HG03066 (cell line): Measurements from ENCODE around the gene CREB5.

Experiments used
- ATAC-seq: cut with Tn5 transposase; IDR thresholded peaks from one replicate; pipeline ENCODE4 v1.9.1; 2021; ENCODE audit warnings: low read depth; ENCODE audit not compliant: unreplicated experiment

CREB5 gene

DNA sequence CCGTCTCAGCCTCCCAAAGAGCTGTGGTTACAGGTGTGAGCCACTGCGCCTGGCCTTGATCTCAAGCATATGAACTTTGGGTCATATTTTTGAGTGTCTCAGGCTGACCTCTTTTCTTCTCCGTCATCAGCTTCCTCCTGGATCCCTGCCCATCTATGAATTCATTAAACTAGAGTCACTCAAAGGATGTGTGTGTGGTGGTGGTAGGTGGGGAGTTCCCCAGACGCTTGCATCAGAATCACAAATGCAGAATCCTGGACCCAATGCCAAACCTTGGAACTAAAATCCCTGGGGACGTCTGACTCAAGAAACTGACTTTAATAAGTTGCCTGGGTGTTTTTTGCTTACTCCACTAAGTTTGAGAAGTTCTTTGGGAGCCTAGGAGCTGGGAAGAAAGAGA lies 6.7 kb upstream of the CREB5 start:
- no peak for ATAC-seq

DNA sequence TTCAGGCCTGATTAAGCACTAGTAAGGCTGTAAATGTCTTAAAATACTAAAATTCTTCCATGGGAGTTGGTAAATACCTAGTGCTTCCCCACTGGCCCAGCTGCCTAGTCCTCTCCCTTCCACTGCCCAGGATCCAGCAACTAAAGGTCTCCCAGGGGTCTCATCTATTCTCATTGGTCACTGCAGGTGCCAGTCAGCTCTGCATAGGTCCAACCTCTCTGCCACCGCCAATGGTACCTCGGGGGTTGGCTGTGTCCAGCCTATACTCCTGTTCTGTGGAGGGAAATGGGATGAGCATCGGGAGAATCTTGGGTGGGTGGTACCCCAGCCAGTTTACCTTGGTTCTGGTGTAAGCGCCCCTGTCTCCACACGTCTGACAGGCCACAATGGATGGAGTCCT lies 6.1 kb upstream of the CREB5 start:
- ATAC-seq, result no peak

DNA sequence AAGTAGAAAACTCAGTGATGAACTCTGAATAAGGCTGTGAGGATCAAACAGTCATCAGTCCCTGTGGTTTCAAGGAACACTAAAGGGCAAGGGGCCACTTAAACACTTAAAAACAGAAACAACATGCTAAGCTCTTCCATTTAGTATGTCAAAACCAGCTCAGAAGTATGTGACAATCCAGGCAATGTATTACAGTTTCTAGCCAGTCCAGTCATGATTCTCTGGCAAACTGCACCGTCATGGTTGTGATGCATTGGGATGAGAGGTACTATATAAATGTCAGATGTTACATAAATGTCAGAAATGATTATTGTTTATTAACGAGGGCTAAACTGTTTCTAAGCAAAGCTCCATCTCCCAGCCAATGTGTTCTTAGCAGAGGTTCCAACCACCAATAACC lies 4.7 kb upstream of the CREB5 start:
- no peak for ATAC-seq

DNA sequence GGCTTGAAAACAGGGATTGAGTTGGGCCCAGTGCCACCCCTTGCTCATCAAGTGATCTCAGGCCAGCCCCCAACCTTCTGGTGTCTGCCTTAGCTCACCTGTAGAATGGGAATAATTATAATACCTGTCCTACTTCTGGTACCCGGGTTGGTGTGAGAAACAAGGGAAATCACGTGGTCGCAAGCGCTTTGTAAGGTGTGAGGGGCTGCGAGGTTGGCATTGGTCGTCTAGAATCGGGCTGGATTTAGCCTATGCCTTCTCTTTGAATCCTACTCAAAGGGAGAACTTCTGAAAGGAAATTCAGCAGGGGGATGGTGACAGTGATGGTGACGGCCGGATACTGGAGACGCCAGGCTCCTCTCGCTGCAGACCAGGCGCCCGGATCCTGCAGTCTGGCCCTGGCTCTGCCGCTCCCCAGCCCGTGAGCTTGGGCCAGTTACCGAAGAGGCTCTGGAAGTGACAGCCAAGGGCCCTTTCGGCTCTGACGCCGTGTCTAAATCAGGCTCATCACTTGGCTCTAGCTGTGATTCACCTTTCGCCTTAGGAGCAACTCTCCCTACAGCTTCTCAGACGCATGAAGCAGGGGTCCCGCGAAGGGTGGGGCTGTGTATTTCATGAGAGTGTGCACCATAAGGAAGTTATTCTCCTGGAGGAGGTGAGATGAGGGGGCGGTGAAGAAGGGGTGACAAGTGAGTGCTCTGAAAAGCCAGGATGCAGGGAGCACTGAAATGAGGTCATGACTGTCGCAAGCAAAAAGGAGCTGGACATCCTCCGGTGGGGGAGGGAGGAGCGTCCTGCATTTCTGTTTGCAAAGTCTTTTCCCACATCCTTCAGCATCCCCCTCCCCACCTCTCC lies 4.0 kb upstream of the CREB5 start:
- ATAC-seq, result no peak

DNA sequence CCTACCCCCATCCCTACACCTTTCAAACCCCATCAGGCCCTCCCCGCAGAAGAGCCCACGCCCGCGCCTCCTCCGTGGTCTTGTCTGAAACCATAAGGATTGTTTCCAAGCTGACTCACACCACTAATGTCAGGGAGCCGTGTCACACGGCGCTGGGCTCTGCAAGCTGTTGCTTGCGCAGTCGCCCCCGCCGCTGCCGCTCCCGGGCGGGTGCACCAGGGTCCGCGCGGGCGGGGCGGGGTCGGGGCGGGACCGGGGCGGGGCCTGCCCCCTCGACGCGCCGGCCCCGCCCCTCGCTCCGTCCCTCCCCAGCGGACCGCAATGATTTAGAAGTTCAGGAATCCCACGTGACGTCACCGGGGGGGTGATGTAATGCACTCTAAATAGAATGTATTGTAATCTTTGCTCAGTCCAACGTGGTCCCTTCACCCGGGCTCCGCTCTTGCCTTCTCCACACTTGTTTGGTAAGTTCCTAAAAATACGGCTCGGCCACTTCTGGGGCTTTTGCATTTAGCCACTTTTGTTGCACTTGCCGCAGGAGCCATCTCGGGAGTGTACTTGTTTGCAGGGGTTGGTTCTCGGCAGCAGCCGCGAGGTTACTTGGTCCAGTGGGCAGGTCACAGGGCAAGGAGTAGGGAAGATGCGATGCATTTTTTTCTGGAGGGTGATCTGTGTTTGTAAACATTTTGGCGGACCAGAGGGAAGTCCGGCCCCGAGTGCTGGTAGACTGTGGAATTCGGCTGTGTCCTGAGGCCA lies 3.2 kb upstream of the CREB5 start:
- no peak for ATAC-seq

DNA sequence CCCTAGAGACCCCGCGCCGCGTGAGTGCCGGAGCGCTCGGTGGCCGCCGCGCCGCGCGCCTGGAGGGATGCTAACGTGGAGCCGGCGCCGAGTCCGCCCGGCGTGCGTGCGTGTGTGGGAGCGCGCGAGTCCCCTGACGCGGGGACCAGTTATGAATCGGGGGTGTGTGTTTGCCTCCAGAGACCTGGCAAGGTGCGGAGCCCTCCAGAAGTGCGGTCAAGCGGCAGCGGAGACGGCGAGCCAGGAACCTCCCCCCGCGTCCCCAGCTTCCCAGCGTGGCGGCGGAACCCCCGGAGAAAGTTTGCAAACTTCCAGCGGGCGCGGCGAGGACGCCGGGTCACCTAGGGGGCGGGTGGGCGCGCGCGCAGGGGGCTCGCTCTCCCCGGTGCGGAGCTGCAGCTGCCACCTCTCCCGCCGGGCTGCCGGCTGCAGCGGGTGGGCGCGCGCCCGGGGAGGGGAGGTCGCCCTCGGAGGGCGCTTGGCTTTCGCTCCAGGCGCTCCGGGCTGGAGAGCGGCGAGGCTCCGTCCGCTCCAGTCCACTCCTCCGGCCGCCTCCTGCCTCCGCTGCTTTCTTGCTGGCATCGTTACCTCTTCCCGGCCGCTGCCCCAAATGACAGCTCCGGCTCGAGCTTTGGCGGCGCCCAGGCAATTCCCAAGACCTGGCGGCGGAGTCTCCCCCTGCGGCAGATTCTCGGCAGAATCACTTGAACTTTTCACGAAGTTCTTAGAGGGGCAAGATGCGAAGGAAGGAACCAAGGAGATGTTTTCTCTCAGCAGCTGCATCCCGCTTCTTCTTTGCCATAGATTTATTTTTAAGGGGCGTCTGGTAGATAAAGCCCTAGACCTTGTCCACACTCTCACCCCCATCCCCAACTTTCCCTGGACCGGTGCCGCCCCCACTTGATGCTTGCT lies 2.3 kb upstream of the CREB5 start:
- ATAC-seq, result no peak

DNA sequence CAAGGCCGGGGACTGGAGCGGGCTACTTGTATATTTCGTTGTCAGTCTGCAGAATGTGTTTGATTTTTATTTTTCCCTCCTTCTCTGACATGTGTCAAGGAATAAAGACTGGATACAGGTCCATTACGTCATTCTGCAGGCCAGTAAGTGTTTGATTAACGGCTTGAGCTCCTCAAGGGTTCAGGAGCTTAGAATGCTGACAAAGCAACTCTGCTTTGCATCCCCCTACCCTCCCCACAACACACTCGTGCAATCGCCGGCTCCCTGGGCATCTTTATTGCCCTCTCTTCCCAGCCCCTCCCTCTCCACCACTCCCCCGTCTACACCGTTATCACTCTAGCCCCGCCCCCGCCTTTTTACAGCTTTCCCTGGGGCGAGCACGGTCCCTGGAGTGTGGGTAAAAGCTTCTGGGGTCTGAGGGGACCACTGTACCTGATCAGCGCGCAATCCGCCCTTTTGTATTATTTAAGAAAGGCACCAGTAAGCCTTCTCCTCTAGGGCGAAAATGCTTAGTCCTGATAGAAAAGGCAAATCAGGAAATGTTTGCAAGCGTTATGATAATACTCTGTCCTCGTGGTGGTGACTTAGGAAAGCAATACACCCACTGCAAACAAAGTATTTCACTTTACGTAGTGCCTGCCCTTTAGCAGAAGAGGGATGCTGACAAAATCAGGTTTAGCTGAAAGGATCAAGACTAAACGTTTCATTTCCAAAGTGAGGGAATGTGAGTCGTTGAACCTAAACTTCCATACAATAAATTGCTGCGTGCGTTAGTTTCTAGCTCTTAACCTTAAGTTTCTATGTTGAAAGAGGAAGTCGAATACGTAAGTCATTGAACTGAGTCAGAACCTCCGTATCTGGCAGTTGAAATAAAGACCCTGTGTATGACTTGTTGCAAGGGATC lies 1.4 kb upstream of the CREB5 start:
- no peak for ATAC-seq

DNA sequence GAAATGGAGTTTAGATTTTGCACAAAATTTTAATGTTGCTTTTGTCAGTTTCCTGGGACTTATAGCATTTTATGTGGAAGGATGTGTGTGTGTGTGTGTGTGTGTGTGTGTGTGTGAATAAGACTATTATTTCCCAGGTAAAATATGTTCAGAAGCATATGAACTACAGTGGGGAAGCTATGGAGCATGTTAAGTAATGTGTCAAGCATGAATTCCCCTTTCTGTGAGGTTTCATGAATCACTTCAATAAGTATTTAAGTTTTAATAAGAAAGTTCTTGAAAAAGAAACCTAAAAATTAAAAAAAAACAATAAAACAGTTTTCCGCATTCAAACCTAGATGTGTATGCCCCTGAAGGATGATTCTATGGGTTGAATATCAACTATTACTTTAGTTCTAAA lies 693 bp downstream of the CREB5 start:
- no peak for ATAC-seq

DNA sequence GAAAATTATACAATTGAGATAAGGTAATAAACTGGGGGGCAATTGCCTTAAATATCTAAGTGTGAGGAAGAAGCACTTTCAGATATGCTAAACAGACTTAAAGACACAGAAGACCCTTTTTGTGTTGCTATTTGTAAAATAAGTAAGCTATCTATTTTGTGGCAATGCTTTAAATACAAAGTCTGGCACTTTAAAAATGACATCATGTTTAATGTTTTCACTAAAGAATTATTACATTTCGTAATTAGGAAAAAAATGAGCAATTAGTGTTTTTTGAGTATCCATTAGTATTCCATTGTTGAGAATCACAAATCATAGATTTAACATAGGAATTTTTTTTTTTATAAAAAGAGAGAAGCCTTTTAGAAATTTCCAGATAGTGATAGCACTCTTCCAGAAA lies 2.1 kb downstream of the CREB5 start:
- ATAC-seq, result no peak

DNA sequence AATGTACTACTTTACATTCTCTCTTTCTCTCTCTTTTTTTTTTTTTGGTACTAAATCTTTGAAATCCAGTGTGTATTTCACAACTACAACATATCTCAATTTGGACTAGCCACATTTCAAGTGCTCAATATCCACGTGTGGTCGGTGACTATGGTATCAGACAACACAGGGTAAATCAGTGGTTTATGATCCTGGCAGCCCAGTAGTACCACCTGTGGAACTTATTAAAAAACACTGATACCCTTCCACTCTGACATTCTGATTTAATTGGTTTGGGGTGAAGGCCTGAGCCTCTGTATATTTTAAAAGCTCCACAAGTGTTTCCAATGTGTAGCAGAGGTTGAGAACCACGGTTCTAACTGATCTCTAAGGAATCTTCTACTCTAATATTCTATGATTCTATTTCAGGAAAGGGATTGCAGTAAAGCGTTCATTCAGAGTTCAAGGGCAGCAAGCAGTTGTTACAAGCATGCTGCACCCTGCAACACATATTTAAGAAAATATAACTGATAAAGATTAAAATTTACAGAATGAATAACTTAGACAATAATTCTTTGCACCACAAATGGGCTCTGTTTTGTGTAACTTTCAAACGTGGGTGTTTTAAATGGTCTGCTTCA lies 5.1 kb downstream of the CREB5 start:
- no peak for ATAC-seq

DNA sequence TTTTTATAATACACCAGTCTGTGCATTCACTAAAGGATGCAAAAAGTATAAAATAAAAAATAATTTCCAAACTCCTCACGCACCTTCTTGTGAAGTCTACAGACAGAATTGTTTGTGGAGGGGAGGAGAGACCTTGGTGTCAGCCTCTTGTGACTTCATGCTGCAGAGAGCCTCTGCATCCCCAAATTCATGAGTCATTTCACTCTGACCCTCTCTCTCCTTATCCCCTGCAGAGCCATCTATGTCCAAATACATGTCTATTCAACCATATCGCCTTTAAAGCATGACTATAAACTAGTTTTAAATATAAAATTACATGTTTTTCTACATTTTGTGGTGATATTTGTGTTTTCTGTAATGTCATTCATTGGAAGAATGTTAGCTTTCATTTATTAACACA lies 6.0 kb downstream of the CREB5 start:
- ATAC-seq, result no peak

DNA sequence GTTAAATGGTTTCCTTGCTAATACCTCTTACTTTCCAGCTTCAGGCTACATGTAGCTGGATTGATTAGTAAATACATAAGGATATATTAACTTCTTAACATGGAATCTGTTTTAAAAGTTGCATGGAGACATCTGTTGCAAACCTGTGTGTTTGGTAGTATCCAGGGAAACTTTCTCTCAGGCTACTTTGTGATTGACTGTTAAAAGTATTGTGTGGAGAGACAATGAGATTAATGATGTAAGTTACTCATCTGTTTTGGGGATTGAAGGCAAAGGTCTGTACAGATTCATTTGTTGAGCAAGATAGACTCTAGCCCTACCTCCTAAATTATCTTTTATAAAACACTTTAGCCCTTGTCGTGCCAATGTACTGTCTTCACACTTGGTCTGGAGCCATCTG lies 6.6 kb downstream of the CREB5 start:
- no peak for ATAC-seq

DNA sequence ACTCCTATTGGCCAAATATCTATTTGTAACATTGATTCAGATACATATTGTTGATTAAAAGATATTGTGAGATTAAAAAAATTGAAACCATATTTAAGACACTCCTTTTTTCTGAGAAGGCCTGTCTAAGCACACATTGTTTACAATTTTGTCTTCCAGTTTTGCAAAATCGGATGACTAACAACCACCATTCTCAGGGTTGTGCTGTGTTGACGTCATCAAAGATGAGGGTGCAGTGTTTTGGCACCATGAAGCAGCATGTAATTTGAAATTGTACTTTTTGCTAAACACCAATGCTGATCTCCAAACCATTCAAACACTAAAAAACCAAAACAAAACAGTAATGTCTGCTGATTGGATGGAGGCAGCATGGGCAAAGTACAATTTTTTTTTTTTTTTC lies 7.4 kb downstream of the CREB5 start:
- ATAC-seq, result no peak

DNA sequence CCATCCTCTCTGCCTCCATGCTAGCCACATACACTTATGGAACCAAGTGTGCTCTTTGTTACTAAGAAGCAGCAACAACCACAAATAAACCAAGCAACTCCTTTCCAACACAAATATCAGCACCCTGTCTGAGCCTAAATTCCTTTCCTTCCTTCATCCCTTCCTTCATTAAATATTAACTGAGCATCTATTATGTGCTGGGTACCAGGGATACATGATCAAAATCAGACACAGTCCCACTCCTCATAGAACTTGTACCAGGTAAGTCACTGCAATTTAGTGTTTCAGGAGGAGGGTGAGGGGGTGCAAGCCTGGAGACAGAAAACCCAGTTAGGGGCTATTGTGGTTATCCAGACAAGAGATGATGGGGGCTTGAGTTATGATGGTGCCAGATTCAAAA lies 10.8 kb downstream of the CREB5 start:
- ATAC-seq, result no peak

DNA sequence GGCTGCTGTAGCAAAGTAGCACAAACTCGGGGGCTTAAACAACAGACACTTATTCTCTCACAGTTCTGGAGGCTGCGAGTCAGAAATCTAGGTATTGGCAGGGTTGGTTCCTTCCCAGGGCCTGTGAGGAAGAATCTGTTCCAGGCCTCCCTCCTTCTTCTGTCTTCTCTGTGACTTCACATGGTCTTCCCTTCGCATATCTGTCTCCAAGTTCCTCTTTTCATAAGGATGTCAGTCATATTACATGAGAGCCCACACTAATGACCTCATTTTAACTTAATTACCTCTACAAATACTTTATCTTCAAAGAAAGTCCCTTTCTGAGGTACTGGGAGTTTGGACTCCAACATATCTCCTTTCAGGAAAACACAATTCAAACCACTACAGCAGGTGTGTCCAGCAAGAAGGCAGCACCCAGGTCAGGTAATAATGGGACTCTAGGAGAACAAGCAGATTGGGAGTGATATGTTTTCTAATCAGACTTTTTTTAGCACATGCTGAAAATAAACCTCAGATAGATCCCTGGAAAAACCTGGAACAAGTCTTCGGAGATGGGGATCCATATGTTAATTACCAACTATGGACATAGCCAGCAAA lies 11.7 kb downstream of the CREB5 start:
- ATAC-seq, result no peak

DNA sequence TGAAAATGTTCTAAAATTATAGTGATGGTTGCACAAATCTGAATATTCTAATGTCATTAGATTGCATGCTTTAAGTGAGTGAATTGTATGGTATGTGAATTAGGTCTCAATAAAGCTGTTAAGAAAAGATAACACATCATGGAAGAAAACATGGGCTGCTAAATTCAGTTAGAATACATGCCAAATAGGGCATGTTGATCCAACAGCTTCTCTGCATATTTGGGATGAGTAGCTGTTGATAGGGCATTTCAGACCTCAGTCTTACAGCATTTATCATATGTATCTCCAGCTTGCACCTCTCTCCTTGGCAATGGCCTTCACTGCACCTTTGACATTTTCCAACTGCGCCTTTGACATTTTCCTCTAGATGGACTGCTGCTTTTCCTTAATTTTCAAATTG lies 13.2 kb downstream of the CREB5 start:
- ATAC-seq, result no peak

DNA sequence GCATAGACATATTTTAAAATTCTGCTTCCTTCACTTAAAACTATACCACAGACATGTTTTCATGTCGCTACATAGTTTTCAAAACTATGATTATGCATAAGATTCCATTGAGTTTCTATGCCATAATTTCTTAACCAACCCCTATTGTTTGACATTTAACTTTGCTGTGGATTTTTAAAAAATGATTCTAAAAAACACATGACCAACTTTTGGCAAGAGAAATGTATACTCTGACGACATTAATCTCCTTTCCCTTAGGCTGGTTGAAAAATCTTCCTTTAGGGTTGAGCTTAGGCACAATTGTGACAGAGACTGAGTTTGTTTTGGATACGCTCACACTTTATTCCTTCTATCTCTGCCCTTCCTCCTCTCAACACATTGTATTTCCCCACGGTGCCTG lies 14.9 kb downstream of the CREB5 start:
- ATAC-seq, result no peak

DNA sequence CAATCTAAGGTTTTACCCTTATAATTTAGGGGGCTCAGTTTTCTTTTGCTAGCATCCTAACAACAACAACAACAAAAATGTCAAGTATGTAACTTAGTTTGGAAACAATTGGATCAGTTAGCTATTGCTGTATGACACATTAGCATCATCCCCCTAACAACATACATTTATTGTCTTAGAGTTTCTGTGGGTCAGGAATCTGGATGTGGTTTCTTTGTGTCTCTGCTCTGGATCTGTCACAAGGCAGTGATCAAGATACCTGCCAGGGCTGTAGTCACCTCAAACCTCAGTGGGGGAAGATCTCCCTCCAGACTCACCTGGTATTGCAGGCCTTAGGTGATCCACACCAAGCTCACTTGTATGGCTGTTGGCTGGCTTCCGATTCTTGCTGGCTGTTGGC lies 18.3 kb downstream of the CREB5 start:
- ATAC-seq, result no peak

DNA sequence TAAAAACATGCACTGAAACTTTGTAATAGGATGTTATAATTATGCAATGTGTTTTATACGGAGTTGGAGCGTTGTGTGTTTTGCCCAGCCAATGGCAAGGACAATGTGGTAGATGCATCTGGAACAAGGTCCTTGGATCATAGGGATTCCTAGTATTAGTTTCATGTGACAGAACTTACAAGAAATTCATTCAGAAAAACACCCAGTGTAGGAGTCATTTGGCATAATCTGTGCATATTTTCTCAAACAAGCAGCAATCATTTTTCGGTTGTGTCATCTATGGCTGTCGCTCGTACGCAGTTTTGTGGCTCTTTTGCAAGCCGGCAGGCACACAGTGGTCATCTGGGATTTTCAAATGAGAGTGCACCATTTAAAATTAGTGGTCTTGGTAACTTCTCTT lies 19.8 kb downstream of the CREB5 start:
- ATAC-seq, result no peak
